ENCODE results near the gene KCNJ9. TPM values are rescaled to one million over a fixed set of nuclear protein-coding genes. Genes with fewer than 3 reads are reported as not detected.
"Not testable (repeated sequence)": the region's sequence is repeated elsewhere in the genome, so short reads cannot be mapped to it uniquely, and the experiment has no call there.

The KCNJ9 gene
- total RNA-seq, 2 donors from 2014 or later: not detected

DNA sequence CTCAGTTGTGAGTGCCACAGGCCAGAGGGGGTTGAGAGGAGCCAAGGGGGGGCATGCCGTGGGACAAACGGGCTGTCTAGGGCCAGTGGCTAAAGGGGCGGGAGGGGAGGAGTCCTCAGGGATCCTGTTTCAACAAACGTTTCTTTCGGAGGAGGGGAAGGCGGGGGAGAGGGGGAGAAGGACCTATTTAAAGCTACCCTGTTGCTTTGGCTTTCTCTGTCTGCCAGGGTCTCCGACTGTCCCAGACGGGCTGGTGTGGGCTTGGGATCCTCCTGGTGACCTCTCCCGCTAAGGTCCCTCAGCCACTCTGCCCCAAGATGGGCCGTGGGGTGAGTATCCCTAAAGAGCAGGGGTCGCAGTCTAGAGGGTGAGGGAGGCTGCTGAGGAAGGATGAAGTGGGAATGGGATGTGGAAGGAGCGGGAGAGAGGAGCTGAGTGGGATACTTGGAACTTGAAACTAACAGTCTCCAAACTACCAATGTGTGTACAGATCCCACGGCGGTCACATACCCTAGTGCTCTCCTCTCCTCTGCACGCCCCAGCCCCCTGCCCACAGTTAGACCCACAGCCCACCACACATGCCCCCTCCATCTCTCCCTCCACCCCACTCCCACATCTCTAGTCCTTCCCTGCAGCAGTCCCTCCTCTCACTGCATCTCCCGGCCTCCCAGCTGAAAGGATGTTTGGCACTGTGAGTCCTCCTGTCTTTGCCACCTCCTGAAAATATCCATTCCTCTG lies 34.4 kb downstream of the KCNJ9 start, which contains the start of gene ATP1A2:
TSS of gene ATP1A2 (plus strand) at position 215 of the 738 bp plus-strand sequence. CDS start at position 318, 103 bp downstream.
- ATAC-seq (no peak), DNase-seq (no peak)
- intact Hi-C loops (cut with DNase I, micrococcal nuclease): no loop called here

DNA sequence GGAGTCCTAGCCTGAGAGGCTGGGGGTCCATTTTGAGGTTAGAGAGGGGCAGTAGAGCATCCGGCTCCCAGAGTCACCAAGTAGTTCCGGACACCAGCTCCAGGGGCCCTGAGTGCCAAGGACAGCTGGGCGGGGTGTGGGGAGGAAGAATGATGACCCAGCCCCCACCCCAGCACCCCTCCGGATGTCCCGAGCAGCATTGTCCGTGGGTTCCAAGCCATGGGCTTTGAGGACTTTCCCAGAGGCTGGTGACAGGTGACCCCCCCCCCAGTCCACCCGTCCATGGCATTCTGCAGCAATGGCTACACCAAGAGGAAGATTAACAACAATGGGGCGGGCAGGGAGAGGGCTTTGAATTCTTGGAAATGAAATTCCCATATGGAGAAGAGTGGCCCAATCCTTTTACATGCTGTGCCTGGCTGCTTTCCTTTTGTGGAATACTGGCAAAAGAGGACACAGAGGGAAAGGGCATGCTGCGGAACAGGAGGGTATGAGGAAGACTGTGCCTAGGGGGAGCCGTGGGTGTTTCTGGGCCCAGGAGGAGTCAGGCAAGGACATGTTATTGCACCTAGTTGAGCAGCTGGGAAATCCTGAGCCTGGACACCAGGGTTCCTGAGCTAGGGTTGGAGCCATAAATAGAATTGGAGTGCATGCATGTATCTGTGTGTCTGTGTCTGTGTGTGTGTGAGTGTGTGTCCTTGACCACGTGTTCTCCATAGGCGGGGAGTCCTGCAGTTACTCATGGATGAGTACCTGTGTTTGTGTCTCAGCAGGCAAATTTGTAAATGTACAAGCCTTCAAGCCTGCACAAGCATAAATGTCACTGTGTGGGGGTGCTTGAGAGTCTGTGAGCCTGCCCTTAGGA lies 35.2 kb downstream of the KCNJ9 start:
- intact Hi-C loops (cut with DNase I, micrococcal nuclease): no loop called here
- DNase-seq (no peak), ATAC-seq (no peak)

DNA sequence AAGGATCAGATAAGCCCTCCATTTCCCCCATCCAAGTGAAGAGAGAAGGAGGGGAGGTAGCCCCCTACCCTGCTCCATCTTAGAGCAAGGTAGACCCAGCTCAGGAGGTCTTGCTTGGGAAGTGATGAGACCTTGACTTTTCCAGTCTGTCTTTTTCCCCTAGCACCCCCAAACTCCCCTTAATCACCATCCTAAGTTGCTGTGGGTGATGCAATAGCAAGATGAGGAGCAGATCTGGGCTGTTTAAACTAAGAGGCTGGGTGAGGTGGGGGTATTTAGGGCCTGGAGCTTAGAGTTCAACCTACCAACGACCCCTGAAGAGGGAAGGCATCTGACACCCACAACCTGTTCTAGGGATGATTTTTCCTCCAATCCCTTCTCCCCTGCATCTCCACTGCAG lies 36.0 kb downstream of the KCNJ9 start:
- DNase-seq: no peak
- intact Hi-C loops (cut with DNase I, micrococcal nuclease): no loop called here
- no peak for ATAC-seq

DNA sequence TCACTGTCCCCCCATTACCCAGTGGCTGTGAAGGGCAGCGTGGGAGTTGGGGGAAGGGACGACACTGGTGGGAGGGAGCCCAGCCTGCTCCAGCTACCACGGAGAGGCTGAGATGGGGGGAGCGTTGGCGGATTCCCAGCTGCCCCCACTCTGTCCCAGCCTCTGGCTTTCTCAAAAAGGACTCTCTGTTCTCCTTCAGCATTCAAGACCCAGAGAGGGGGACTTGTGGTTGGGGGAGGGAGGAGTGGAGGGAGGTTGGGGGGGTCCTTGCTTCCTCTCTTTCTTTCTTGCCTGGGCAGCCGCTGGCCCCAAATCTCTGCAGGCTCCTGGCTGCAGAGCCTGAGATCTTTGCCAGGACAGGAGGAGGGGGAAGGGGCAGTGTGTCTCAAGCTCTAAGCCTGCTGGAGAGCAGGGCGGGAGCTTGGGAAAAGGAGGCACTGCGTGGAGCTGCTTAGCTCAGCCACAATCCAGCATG lies 36.4 kb downstream of the KCNJ9 start:
- intact Hi-C loops (cut with DNase I, micrococcal nuclease): no loop called here
- ATAC-seq: no peak
- peak in 1 of 2 donors; percentile 52 for DNase-seq

DNA sequence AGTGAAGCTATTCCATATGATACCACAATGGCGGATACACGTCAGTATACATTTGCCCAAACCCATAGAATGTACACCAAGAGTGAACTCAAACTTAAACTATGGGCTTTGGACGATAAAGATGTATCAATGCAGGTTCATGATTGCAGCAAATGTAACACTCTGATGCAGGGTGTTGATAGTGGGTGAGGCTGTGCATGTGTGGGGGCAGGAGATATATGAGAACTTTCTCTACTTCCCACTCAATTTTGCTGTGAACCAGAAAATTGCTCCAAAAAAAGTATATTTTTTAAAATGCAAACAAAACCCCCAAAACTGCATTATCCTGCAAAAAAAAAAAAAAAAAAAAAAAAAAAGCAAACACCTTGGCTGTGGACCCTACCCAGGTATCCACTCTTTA lies 37.6 kb downstream of the KCNJ9 start:
- intact Hi-C loops (cut with DNase I, micrococcal nuclease): no loop called here

DNA sequence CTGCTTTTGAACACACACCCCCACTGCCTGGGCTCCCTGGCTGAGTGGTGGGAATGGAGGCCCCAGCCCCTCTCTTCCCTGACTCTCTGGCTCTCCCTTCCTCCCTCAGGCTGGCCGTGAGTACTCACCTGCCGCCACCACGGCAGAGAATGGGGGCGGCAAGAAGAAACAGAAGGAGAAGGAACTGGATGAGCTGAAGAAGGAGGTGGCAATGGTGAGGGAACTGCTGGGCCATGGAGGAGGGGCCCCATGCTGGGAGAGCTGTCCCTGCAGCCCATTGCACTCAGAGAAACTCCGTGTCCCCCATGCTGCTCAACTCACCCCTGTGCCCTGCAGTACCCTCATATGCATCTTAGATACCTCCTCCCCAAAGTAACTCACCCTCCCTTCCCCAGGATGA lies 39.5 kb downstream of the KCNJ9 start:
- intact Hi-C loops (cut with DNase I, micrococcal nuclease): no loop called here
- no peak for ATAC-seq

More for the DNA sequence above, 37.6 kb downstream of the KCNJ9 start:
- DNase-seq (no peak), ATAC-seq (no peak)

DNA sequence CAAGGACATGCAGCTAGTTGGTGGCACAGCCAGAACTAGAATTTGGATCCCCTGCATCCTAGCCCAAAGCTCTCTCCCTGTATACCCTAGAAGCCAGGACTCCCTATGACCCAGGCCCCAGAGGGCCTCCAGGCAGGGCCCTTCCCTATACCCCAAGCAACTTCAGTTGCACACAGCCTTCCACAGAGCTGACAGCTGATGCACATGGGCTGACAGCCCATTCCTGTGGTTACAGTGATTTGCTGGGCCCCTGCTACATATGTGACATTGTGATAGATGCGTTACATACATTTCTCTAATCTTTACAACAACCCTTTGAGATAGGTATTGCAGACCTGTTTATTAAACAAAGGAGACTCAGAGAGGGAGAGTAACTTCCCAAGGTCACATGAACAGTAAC lies 40.0 kb downstream of the KCNJ9 start:
- ATAC-seq (no peak), DNase-seq (no peak)
- intact Hi-C loops (cut with DNase I, micrococcal nuclease): no loop called here

More for the DNA sequence above, 39.5 kb downstream of the KCNJ9 start:
- no peak for DNase-seq

DNA sequence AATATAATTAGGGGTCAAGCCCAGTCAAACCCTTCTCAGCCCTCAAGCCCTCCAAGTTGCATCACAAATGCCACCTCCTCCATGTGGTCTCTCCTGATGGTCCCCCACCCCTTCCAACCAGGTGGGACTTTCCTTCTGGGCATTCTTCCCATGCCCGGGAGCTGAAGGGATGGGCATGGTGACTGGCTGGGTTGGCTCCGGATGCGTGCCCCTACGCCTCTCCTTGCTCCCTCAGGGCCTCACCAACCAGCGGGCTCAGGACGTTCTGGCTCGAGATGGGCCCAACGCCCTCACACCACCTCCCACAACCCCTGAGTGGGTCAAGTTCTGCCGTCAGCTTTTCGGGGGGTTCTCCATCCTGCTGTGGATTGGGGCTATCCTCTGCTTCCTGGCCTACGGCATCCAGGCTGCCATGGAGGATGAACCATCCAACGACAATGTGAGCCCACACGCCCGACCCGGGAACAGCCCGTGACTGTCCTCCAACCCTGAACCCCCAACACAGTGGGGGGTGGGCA lies 41.7 kb downstream of the KCNJ9 start:
- no peak for ATAC-seq
- intact Hi-C loops (cut with DNase I, micrococcal nuclease): no loop called here
- DNase-seq: no peak

DNA sequence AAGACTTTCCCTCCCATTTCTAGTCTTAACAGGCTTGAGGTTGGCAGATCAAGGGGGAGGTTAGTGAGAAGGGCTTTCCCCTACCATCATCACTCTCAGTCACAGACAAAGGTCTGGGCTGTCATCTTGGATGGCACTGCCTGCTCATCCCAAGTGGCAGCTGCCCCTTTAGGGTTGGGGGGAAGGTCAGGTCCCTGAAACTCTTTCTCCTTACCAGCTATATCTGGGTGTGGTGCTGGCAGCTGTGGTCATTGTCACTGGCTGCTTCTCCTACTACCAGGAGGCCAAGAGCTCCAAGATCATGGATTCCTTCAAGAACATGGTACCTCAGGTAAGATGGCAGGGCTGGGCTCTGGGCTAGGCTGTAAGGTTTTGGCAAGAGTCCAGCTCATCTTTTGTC lies 42.4 kb downstream of the KCNJ9 start:
- no peak for ATAC-seq
- intact Hi-C loops (cut with DNase I, micrococcal nuclease): no loop called here

DNA sequence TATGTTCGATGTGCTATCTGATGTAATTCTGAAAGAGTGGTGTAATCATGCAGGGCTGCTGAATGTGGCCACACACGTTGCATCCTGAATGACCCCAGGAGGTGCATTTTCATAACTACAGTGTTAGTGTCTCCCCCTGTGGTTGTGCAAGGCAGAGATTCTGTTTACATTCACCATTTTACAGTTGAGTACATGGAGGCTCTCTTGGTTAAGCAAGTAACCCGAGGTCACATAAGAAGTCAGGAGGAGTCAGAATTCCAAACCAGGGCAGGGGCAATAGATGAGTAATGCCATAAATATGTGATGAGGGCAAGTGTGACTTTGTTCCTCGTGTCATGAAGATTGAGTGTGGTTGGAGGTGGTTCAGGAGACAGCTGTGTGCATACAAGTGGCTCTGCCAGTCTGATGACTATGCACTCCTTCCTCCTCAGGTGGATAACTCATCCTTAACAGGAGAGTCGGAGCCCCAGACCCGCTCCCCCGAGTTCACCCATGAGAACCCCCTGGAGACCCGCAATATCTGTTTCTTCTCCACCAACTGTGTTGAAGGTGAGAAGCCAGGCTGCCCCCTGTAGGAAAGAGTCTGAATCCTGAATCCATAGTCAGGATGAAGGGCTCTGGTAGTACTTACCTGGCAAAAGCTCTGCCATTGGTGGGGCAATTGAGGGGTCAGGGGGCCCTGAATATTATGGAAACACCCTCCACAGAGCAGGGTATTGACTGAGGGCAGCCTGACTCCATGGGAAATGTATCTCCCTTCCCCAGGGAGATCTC lies 43.6 kb downstream of the KCNJ9 start:
- no peak for ATAC-seq
- intact Hi-C loops (cut with DNase I, micrococcal nuclease): no loop called here
- DNase-seq: no peak

More for the DNA sequence above, 42.4 kb downstream of the KCNJ9 start:
- DNase-seq: no peak

DNA sequence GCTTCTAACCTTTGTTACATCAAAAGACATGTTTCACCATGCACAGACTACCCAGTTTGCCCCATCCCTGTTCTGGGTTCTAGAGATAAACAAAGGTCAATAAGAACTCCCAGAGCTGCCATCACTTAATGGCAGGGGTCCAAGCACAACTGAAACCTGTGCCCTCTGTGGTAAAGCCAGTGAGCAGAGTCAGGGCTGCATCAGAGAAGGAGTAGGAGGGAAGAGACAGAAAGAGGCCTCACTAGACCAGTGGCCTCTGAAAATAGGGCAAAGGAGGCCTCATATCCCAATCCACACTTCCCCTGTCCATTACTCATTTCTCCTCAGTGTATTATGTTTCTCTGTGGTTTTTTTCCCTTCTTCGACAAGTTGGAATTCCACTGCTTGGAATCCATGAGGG lies 44.4 kb downstream of the KCNJ9 start:
- intact Hi-C loops (cut with DNase I, micrococcal nuclease): no loop called here
- DNase-seq (no peak), ATAC-seq (no peak)

DNA sequence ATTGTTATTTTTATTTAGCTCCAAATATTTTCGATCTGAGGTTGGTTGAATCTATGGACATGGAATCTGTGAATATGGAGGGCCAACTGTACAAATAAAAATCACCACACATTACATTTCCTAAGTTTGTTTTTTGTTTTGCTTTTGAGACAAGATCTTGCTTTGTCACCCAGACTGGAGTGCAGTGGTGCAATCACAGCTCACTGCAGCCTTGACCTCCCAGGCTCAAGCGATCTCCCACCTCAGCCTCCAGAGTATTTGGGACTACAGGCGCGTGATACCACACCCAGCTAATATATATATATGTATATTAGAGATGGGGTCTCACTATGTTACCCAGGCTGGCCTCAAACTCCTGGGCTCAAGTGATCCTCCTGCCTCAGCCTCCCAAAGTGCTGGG lies 45.0 kb downstream of the KCNJ9 start:
- ATAC-seq; DNase-seq; intact Hi-C loops (cut with DNase I, micrococcal nuclease): not testable (repeated sequence)

DNA sequence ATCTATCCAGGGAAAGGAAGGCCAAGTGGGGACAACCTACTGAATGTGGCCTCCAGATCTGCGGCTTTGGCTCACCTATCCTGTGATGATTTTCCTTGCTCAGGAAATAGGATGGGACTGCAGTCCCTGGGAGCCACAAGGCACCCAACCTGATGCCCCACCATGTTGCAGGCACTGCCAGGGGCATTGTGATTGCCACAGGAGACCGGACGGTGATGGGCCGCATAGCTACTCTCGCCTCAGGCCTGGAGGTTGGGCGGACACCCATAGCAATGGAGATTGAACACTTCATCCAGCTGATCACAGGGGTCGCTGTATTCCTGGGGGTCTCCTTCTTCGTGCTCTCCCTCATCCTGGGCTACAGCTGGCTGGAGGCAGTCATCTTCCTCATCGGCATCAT lies 46.0 kb downstream of the KCNJ9 start:
- no peak for DNase-seq
- intact Hi-C loops (cut with DNase I, micrococcal nuclease): no loop called here
- ATAC-seq: no peak

DNA sequence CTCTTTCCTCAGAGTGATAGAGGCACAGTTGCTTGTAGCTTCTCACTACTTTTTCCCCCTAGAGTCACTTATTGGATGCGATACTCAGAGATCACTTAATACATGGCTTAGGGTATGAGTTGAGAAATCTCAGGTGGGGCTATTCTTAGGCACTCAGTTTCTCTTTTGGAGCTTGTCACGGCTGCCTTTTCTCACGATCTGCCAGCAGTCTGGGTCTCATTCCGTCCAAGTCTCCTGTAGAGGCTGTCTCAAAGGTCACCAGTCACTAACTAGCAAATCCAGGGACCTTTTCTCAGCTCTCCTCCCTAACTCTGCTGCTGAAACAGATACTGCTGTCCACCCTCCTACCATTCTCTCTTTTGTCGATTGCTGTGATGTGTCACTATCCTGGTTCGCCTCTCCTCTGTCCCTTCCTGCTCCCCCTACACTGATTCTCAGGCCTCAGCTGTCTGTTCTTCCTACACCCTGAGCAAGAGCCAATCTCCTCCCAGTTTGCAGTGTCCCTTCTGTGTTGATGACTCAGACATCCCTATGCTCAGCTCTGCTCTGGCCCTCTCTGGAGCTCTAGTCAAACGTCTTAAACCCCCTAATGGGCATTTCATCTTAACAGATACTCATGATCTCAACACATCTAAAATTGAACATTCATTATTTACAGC lies 46.7 kb downstream of the KCNJ9 start:
- ATAC-seq (no peak), DNase-seq (no peak)
- intact Hi-C loops (cut with DNase I, micrococcal nuclease): no loop called here

DNA sequence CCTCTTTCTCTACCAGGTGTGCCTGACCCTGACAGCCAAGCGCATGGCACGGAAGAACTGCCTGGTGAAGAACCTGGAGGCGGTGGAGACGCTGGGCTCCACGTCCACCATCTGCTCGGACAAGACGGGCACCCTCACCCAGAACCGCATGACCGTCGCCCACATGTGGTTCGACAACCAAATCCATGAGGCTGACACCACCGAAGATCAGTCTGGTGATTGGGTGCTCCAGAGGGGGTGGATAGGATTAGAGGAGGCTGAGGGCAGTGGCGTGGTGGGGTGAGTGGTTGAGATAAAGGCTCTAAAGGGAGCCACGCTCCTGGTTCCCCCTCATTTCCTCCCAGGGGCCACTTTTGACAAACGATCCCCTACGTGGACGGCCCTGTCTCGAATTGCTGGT lies 47.3 kb downstream of the KCNJ9 start:
- intact Hi-C loops (cut with DNase I, micrococcal nuclease): no loop called here
- no peak for ATAC-seq
- DNase-seq: no peak

DNA sequence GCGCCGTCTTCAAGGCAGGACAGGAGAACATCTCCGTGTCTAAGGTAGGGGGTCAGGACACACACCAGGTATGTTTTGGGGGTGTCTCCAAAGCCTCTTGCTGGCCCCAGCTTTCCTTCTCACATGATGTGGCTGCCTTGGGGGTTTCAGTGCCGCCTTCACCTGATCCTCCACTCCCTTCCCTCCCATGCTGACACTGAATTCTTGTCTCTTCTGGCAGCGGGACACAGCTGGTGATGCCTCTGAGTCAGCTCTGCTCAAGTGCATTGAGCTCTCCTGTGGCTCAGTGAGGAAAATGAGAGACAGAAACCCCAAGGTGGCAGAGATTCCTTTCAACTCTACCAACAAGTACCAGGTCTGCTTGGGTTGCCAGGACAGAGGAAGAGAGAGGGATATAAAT lies 47.7 kb downstream of the KCNJ9 start:
- intact Hi-C loops (cut with DNase I, micrococcal nuclease): no loop called here

DNA sequence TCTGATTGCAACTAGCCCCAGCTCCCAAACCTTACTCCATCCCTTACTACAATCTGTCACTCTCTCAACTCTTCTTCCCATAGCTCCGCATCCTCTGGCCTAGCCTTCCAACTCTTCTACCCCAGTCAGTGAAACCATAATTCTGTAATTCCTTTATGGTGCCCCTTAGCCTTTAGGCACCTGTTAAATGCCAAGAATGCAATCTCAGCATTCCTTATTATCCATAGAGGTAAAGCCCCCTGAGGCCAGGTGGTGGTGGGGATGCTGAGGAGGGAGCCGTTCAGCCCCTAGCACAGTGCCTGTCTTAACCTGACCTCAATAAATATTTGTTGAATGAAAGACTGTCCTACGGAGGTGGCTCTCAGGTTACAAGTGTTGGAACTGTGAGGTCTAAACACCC lies 48.2 kb downstream of the KCNJ9 start:
- intact Hi-C loops (cut with DNase I, micrococcal nuclease): no loop called here
- DNase-seq: no peak

More for the DNA sequence above, 47.7 kb downstream of the KCNJ9 start:
- no peak for ATAC-seq
- no peak for DNase-seq

DNA sequence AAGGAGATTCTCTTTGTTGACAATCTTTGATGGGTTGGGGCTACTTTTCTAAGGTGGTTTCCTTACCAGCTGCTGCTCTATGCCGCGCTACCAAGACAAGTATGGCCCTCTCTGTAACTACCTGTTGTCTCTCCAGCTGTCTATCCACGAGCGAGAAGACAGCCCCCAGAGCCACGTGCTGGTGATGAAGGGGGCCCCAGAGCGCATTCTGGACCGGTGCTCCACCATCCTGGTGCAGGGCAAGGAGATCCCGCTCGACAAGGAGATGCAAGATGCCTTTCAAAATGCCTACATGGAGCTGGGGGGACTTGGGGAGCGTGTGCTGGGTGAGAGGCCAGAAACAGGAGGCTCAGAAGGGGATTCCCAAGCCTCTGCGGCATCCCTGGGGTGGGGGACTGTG lies 48.6 kb downstream of the KCNJ9 start:
- DNase-seq (no peak), ATAC-seq (no peak)
- intact Hi-C loops (cut with DNase I, micrococcal nuclease): no loop called here

More for the DNA sequence above, 48.2 kb downstream of the KCNJ9 start:
- no peak for ATAC-seq
